Stimulated activated CD8-positive, alpha-beta memory T cell treated with anti-CD3 and anti-CD28 coated beads, Interleukin-4, amount 100 ng/mL, for 24 hours (primary cell): ENCODE measurements around the gene NFATC1.
A peak's percentile ranks its signal among the peaks of the same experiment; 100 is the strongest.

Experiments
- DNase-seq: peaks from one replicate; pipeline ENCODE4 v3.0.0-alpha.2; 2020; ENCODE audit warnings: low read depth

The NFATC1 gene

GRCh38 chr18:79395761-79396404 is at the start of gene NFATC1:
Gene NFATC1, plus strand, starts transcription at chr18:79395930. Its CDS starts 295 bp downstream, at chr18:79396225.
- DNase-seq: peak; percentile 75

GRCh38 chr18:79345981-79346380 is 49.7 kb upstream of the NFATC1 start:
- DNase-seq: no peak

DNA sequence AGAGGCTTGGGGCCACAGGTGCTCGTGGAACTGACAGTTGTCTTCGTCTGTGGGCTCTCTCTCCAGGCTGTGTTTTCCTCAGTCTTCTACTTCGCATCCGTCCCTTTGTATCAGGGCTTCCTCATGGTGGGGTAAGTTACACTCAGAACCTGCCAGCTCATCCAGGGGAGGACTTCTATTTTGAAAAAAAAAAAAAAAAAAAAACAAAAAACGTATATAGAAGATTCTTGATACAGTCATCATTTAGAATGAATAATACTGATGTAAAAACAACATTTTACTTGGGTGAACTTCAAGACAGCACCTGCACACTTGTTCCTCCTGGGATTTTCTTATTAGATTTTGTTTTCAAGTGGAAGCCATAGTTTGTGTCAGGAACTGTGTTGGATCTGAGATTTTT is 47.7 kb upstream of the NFATC1 start:
- DNase-seq: no peak

DNA sequence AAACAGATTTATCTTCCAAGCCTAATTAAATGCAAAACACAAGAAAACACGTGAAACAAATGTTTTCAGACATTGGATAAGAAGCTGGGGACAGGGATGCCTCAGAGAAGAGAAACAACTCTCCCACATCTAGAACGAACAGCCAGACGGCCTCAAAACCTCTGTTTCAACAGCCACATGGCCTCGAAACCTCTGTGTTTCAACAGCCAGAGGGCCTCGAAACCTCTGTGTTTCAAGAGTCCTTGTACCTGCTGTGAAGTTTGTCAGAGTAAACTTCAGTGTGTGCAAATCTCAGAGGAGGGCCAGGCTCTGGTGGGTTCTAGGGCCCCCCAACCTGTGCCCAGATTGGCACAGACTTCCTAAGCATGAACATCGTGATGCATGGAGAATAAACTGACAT is 43.3 kb upstream of the NFATC1 start:
- no peak for DNase-seq

DNA sequence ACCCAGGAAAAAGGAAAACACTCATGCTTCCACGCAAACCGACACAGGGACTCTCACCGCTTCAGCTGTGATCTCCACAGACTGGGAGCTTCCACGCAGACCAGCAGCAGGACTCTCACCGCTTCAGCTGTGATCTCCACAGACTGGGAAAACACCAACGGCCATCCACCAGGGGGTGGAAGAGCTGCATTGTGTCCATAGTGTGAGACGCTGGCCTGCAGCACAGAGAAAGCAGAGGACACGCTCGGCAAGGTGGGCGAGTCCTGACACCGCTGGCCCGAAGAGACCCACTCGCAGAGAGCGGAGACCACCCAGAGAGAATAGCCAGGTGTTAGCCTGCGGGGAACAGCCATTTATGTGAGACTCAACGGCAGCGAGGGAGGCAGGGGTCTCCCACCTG is 42.5 kb upstream of the NFATC1 start:
- no peak for DNase-seq

DNA sequence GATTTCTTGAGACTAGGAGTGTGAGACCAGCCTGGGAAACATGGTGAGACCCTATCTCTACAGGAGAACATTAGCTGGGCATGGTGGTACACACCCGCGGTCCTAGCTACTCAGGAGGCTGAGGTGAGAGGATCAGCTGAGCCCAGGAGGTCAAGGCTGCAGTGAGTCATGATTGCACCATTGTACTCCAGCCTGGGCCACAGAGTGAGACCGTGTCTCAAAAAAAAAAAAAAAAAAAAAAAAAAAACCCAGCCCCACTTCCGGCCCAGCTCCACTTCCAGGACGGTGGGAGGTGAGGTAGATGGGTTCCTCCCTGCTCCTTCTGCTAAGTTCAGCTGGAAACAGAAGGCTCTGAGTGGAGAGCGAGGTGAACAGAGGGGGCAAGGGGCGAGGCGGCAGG is 41.4 kb upstream of the NFATC1 start:
- DNase-seq: no peak

- no peak for DNase-seq
These were observed 40.0 kb upstream of the NFATC1 start for GRCh38 chr18:79355433-79356335.

DNA sequence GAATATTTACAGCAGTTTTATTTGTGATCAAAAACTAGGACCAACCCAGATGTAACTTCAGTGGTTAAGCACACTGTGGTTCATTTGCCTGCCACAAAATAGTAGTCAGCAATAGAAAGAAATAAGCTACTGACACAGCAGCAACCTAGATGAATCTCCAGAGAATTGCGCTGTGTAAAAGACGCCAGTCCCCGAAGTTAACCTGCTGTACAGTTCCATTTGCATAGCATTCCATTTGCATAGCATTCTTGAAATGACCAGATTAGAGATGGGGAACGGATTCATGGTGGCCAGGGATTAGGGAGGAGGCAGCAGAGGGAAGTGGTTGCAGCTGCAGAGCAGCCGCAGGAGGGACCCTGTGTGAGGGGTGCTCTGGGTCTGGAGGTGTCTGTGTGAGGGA is 39.3 kb upstream of the NFATC1 start:
- DNase-seq: no peak

DNA sequence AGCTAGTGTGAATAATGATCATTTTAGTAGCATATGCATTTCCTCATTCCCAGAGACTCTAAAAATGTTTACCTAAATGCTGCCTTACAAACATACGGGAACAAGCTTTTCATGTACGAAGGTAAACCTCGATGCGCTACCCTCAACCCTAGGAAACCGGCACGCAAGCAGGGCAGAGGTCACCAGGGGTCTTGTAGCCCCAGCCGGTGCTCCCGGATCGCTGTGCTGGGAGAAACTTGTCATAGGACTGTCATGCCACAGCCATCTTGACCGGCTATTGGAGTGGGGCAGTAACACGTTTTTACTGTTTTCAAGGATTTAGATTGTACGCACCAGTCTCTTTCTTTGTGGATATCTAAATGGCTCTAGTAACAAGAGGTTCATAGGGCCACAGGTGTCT is 34.8 kb upstream of the NFATC1 start:
- no peak for DNase-seq

- no peak for DNase-seq
These were observed 33.8 kb upstream of the NFATC1 start for GRCh38 chr18:79361766-79362522.

- no peak for DNase-seq
These were observed 30.0 kb upstream of the NFATC1 start for GRCh38 chr18:79365701-79366100.

DNA sequence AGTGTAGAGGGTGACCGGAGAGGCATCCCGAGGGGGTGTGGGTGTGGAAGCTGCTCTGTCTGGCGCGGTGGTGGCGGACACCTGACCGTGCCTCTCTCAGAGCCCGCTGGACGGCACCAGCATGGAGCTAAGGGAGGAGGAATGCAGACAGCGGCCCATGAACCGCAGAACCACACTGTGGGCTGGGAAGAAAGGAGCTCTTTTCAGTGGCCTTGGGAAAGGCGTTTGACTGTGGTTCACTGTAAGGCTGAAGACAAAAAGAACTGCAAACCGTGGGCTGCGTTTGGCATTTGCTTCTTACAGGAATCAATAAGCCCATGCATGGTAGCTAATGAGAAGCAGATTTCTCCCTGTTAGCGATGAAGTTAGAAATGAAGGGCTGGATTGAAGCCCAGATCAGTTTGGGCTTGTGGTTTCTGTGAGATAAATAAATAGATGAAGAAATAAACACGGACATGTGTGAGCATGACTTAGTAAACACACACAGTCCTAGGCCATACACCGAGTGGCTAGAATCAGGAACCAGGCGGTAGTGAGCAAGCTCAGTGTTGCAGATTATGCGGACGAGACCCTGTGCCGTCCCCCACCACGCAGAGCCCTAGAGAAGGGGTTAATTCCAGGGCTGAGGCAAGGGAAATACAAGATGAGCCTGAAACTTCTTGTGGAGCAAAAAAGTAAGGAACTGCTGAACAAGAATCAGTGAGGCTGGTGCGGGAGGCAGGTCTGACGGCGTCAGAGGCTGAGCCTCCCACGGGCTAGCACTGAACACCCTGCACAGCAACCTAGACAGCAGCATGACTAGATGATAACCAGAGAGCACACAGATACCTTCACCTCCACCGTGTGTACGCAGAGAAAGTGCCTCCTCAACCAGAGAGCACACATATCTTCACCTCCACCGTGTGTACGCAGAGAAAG is 29.3 kb upstream of the NFATC1 start:
- DNase-seq: no peak

DNA sequence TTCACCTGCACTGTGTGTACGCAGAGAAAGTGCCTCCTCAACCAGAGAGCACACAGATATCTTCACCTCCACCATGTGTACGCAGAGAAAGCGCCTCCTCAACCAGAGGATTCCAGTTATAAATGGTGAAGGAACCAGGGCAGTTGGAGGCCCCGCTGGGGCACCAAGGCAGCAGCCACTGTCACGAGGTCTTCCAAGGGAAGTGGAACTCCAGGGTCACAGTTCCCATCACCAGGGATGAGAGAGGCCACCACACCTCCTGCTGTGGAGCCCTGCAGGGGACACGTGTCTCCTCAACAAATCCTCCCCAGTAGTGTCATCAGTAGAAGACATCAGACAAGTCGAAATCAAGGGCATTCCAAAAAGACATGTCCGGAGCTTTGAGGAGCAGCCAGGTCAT is 28.2 kb upstream of the NFATC1 start:
- DNase-seq: no peak

DNA sequence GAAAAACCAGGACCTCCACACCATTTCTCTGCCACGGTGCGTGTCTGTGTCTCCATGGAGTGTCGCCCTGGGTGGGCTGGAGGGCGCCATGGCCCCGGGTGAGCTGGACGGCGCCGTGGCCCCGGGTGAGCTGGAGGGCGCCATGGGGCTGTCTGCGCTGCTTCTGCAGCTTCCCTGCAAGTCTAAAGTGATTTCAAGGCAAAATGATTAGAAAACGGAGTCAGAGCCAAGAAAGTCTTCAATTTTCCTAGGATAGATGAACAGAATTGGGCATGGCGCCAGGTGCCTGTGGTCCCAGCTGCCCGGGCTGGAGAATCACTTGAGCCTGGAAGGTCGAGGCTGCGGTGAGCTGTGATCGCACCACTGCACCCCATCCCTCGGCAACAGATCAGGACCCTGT is 27.7 kb upstream of the NFATC1 start:
- DNase-seq: no peak

- DNase-seq: no peak
These were observed 27.0 kb upstream of the NFATC1 start for GRCh38 chr18:79368681-79369080.

DNA sequence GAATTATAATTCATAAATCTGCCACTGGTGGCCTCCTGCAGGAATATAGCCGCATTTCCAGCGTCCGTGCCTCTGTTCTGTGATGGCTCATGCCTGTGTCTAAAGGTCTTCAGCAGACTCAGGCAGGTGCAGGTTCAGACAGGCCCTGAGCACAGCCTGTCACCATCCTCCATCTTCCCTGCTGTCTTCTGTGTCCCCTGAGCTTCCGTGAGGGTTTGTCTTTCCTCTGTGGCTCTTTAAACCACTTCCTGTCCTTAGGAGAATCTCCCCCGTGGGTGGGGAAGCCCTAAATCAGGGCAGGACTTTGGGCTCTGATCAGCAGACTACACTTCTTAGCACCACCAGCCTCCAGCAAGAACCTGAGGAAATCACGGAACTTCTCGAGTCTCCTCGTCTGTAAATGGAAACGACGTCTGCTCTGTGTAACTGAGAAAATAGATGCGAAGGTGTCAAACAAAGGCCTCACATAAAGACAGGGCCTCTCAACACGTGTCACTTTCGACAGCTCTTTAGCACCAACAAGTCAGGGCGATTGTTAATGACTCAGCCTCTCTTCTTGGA is 24.1 kb upstream of the NFATC1 start:
- no peak for DNase-seq

GRCh38 chr18:79372461-79372860 is 23.3 kb upstream of the NFATC1 start:
- no peak for DNase-seq

- DNase-seq: no peak
These were observed 22.7 kb upstream of the NFATC1 start for GRCh38 chr18:79372991-79373390.

DNA sequence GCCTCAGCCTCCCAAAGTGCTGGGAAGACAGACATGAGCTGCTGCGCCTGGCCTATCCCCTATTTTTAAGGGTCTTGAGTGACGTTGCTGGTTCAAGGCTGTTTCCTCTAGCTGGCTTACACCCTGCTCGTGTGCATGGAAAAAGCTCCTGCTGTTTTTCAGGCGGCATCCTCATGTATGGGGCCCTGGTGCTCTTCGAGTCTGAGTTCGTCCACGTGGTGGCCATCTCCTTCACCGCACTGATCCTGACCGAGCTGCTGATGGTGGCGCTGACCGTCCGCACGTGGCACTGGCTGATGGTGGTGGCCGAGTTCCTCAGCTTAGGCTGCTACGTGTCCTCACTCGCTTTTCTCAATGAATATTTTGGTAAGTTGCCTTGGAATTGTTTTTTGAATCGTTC is 22.0 kb upstream of the NFATC1 start:
- DNase-seq: no peak

DNA sequence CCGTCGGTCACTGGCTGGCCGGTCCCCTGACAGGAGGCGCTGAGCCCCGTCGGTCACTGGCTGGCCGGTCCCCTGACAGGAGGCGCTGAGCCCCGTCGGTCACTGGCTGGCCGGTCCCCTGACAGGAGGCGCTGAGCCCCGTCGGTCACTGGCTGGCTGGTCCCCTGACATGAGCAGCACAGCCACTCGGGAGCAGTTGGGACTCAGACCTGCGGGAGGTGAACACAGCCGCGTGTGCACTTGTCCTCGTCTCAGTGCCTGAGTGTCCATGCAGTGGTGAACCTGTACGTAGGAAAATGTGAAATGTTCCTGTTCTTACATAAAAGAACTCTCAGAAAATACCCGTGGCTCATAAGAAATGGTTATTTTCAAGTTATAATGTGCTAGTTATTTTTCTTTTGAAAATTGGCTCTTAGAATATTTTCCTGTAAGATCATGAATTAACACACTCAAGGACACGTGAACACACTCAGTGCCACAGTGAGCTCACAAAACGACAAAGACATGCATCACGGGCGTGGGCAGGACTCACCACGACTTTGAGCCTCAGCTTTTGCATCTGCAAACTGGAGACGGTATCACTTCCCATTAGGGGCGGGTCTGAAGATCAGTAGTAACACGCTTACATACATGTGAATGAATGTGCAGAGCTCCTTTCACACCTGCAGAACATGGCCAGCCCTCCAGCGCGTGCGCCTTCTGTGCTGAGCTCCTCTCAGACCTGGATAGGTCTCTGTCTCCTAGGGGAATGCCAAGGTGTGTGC is 21.1 kb upstream of the NFATC1 start:
- no peak for DNase-seq
